NB4 (cell line): ENCODE results near the gene GARIN5B.

Experiments
- POLR2A ChIP-seq: IDR thresholded peaks from 2 replicates; pipeline ENCODE4 v1.6.1; 2011; ENCODE audit warnings: mild to moderate bottlenecking; ENCODE audit not compliant: insufficient read length; ENCODE audit errors: extremely low read depth
- TF ChIP-seq, protein P1 (sequence below): IDR thresholded peaks from one replicate; pipeline ENCODE4 v1.5.1; 2012; ENCODE audit warnings: low read depth, low read length

DNA sequence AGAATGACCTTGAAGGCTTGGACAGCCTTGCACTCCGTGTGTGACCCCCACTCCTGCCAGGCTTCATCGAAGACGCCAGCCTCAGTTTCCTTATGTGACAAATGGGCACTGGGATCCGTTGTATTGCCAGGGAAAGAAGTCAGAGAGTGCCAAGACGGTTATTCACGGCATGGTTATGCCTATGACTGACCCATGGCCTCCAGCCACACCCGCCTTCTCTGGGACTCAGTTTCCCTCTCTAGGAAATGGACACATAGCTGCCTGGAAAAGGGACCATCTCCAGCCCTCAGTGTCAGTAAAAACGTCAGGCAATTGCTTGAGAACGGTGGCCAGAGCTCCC lies 45.4 kb upstream of the GARIN5B start:
- TF ChIP-seq, protein P1, sequence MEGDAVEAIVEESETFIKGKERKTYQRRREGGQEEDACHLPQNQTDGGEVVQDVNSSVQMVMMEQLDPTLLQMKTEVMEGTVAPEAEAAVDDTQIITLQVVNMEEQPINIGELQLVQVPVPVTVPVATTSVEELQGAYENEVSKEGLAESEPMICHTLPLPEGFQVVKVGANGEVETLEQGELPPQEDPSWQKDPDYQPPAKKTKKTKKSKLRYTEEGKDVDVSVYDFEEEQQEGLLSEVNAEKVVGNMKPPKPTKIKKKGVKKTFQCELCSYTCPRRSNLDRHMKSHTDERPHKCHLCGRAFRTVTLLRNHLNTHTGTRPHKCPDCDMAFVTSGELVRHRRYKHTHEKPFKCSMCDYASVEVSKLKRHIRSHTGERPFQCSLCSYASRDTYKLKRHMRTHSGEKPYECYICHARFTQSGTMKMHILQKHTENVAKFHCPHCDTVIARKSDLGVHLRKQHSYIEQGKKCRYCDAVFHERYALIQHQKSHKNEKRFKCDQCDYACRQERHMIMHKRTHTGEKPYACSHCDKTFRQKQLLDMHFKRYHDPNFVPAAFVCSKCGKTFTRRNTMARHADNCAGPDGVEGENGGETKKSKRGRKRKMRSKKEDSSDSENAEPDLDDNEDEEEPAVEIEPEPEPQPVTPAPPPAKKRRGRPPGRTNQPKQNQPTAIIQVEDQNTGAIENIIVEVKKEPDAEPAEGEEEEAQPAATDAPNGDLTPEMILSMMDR: no peak
- no peak for TF ChIP-seq POLR2A
